ENCODE results near the gene B4GALNT2.
"Not testable (repeated sequence)": the region's sequence is repeated elsewhere in the genome, so short reads cannot be mapped to it uniquely, and the experiment has no call there.

The B4GALNT2 gene

DNA sequence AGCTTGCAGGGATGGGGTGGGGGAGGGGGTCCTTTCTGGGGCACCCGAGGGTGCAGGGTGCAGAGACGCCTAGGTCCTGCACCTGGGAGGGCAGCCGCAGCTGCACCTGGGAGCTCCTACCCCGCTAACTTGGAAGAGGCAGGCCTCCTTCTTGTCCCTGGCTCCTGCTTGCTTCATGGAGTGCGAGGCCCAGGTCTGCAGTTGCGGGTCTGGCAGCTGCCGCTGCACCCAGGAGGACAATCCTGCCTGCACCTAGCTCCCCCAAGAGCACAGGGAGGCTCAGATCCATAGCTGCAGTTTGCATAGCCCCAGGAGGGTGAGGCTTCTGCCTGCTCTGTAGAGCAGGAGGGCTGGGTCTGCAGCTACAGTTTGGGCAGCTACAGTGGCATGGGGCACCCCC, 51.2 kb downstream of the B4GALNT2 start:
- DNase-seq = no peak

DNA sequence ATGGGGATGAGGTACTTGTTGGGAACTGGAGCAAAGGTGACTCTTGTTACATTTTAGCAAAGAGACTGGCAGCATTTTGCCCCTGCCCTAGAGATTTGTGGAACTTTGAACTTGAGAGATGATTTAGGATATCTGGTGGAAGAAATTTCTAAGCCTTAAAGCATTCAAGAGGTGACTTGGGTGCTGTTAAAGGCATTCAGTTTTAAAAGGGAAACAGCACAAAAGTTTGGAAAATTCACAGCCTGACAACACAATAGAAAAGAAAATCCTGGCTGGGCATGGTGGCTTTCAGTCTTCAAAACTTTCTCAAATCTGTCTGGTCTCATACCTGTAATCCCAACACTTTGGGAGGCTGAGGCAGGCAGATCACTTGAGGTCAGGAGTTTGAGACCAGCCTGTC, 52.0 kb downstream of the B4GALNT2 start:
- DNase-seq = not testable (repeated sequence)

DNA sequence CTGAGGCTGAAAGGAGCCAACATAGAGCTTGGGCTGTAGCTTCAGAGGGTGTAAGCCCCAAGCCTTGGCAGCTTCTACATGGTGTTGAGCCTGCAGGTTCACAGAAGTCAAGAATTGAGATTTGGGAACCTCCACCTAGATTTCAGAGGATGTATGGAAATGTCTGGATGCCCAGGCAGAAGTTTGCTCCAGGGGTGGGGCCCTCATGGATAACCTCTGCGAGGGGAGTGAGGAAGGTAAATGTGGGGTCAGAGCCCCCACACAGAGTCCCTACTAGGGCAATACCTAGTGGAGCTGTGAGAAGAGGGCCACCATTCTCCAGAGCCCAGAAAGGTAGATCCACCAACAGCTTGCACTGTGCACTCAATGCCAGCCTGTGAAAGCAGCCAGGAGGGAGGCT, 52.8 kb downstream of the B4GALNT2 start:
- not testable (repeated sequence) for DNase-seq

DNA sequence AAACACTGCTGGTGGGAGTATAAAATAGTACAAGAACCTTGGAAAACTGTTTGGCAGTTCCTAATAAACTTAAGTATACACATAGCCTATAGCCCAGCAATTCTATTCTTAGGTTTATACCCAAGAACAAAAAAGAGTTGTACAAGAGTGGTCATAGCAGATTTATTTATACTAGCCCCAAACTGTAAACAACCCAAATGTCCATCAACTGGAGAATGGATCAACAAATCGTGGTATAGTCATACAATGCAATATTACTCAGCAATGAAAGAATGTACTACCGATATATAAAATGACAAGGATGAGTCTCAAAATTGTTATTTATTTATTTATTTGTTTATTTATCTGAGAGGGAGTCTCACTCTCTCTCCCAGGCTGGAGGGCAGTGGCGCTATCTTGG, 54.7 kb downstream of the B4GALNT2 start:
- no peak for DNase-seq

DNA sequence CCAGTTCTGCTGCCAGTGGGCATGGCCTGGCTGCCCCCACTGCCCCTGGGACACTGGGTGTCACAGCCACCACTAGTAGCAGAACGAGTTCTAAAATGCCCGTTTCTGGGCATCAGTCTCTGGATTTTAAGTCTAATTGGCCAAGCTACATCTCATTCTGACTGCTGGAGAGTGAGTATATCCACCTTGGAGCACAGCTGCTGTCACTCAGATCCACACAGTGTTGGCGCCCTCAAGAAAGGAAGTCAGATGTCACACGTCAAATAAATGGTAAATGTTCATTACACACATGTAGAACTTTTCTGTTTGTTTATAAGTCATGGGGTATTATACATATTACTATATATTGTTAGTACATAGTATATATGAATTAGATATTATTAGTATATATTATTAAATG, 58.4 kb downstream of the B4GALNT2 start:
- DNase-seq = peak; percentile 42

DNA sequence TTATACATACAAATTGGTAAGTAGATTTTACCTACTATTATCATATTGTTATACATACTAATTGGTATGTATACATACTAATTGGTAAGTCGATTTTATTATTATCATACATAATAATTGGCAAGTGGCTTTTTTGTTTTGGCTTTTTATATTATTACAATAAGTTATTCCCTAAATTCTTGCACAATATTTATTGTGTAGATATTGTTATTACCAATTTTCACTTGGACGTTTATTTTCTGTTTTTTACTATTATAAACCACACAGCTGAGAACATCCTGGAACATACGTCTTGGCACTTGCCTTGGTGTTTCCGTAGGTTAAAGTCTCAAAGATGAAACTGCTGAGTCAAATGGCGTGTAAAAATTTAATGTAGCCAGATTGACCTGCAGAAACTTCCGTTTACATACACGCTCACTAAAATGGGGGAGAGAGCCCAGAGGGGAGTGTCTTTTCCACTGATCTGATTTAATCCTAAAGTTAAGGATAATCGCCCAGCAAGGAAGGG, 58.9 kb downstream of the B4GALNT2 start:
- no peak for DNase-seq

DNA sequence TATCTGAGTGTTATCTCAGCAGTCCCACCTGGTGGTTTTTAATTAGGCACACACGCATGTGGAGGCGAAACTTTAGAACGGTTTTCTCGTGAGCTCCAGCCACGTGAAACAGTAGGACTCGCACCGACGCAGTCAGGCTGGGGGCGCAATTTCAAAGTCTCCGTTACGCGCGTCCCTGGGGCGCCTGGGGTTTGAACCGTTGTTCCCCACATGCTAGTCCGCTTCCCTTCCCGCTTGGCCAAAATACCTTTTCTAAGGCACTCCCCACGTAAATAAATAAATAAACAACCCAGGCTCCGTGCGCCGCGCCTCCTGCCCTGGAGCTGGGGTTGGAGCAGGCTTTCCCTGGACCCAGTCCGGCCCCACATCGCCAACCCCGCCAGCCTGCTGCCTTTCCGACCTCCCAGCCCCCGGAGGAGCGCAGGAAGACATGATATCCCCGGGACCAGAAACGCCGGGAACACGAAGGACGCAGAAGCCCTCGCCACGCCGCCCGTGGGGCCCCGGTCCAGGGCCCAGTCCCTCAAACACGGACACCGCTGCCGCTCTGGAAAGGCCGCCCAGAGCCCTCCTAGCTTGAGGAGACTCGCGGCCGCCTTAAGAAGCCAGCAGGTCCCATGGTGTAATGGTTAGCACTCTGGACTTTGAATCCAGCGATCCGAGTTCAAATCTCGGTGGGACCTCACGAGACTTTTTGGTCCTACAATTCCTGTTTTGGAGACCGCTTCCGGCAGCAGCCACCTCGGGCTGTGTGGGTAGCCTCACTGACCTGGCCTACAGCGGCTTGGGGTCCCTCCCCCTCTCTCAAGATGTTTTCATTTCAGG, 59.6 kb downstream of the B4GALNT2 start:
- DNase-seq = peak; percentile 95

DNA sequence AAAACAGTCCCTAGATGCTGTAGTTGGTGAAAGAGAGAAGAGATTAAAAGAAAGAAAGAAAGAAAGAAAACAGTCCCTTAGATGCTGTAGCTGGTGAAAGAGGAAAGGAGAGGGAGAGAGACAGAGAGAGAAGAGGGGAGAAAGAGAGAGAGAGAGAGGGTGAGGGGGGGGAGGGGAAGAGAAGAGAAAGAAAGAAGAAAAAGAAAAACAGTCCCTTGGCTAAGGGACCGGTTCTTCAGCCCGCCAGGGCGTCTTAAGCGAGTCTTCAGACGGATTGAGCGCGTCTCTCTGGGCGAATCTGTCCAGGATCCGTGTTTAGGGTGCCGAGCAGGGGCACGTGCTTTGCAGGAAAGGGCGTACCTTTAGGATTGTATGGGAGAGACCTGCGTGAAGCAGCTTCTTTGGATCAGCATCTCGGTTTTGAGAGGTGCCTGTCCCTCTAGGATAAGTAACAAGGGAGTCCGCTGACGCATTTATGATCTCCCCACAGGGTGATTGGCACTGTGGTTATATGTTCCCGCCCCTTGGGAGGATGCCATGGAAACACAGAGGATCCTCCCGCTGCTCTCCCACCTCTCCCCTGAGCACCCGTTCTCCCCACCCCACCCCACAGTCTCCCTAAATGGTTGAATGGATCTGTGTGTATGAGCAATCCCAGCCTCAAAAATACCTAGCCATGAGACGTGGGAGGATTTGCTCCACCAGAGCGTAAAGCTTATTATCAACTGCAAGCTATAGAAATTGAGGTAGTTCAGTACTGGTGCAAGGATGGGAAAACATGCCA, 61.1 kb downstream of the B4GALNT2 start:
- DNase-seq = peak; percentile 86

DNA sequence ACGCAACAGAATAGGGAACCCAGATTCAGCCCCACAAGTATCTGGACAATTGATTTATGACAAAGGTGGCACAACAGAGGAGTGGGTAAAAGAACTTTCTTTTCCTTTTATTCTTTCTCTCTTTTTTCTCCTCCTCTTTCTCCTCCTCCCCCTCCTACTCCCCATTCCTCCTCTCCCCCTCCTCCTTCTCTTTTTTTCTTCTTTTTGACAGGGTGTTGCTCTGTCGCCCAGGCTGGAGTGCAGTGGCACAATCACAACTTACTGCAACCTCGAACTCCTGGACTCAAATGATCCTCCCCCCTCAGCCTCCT, 61.7 kb downstream of the B4GALNT2 start:
- no peak for DNase-seq

DNA sequence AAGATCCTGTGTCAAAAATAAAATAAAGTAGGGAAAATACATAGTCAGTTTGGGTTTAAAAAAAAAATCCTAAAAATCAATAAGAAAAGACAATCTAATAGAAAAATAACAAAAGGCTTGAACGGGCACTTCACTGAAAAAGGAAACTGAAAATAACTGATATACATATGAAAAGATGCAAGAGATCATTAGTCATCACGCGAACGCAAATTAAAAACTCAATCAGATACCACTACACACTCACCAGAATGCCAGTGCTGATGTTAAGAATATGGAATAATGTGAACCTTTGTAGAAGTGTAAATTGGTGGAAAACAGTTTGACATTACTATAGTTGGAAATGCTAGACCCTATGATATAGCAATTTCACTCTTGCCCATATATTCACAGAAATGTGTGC, 63.2 kb downstream of the B4GALNT2 start:
- DNase-seq = no peak

DNA sequence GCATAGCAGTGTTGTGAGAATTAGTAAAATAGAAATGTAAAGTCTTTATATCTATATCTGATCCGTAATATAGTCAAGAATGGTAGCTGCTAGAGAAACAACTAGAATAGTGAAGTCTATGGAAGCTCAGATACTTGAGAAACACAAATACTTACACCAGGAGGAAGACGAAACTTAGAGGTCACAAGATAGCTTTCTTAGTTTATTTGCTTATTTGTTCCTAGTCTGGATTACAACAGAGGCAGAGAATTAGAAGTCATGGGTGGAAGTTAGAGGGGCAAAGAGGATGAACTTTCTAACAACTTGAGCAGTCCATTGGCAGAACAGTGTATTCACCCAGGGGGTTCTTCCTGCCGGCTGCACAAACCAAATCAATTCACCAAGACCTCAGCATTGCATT, 64.0 kb downstream of the B4GALNT2 start:
- no peak for DNase-seq

DNA sequence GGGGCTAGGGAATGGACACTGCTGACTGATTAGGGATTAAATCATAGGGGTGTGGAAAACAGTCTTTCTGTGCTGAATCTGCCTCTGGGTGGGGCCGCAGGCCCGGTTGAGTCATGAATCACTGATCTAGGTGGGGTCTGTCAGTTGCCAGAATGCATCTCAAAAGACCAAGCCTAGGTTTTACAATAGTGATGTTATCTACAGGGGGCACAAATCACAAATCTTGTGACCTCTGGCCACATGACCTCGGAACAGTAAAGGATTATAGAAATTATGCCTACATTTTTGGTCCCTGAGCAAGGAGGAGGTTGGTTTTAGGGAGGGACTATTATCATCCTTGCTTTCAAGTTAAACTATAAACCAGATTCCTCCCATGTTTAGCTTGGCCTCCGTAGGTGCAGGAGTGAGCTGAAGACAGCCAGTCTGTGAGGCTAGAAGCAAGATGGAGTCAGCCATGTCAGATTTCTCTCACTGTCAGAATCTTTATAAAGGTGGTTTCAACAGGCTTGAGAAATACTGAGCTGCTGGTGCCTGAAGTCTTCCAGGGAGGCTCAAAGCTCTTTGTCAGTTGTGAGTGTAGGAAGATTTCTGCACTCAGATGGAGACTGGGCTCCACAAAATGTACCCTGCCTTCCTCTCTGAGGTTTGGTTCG, 64.9 kb downstream of the B4GALNT2 start:
- DNase-seq = no peak

DNA sequence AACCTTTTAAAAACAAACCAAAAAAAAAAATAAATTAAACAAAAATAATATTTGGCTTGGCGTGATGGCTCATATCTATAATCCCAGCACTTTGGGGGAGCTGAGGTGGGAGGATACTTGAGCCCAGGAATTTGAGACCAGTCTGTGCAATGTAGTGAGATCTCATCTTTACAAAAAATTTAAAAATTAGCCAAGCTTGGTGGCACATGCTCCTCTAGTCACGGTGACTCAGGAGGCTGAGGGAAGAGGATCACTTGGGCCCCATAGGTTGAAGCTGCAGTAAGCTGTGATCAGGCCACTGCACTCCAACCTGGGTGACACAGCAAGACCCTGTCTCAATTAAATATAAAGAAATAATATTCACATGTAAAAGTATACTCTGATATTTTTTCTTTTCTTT, 65.6 kb downstream of the B4GALNT2 start:
- DNase-seq = no peak

DNA sequence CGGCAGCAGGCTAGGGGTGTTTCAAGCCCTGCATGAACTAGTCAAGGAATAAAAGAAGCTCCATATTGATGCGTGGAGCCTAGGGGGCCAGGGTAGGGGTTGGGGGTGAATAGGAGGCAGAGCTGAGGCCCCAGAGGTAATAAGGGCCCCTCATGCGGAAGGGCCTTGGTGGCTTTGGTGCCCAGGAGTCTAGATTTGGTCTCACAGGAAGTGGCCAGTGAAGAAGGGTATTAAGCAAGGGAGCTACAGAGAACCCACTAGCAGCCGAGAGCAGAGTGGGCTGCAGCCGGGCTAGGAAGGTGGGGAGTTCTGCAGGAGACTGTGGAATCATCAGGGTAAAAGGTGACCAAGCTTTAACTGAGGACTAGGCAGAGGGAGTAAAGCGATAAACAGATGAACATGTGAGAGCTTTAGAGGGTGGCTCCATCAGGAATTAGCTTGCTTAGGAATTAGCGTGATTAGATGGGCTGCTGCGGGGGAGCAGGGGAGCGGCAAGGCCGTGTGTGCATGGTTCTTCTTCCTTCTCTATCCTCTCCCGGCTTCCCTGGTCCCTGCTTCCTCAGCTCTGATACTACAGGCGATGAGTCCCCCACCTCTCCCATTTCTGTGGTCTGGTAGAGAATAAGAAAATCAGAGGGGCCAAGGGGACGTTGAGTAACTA, 68.0 kb downstream of the B4GALNT2 start:
- DNase-seq = no peak

DNA sequence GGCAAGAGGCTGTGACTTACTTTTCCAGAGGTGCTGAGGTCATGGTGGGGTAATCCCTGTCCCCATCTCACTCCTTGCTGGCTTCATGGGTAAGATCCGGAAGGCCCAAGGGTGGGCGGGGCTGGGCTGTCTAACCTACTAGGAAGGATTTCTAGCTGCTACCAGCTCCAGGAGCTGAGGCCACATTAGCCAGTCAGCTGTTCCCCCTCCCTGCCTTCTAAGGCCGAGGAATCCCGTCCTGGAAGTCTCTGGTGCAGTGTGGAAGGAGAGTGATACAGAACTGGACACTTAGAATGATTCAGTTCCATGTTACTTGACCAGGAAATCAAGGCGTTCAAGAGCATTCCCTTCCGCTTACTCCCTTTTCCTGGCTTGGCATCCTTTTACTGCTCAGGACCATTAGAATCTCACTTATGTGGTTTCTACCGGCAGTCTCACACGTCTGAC, 68.9 kb downstream of the B4GALNT2 start:
- no peak for DNase-seq

DNA sequence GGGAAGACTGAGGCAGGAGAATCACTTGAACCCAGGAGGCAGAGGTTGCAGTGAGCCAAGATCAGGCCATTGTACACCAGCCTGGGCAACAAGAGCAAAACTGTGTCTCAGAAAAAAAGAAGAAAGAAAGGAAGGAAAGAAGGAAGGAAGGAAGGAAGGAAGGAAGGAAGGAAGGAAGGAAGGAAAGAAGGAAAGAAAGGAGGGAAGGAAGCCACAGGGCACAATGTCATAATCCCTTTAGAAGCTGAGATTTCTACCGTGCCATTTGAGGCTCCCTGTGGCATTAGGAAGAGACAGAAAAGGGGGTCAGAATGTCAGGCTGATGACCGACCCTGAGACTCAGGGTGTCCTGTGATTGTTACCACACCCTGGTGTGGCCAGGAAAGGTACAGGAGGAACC, 71.2 kb downstream of the B4GALNT2 start:
- no peak for DNase-seq

DNA sequence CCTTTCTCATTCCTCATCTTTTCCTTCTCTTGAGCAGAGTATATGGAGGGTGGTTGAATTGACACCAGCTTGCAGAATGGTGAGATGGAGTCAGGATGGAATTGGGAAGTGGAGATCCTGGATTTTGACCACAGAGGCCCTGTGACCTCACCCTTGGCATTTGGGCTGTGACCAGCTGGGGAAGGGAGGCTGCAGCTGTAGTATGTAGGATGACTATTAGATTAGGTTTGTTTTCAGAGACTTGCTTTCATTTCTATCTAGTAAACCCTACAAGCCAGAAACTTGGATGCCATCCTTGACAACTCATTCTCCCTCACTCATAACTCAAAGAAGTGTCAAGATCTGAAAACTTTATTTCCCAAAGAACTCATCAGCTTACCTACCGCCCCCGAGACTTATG, 71.9 kb downstream of the B4GALNT2 start:
- DNase-seq = no peak

DNA sequence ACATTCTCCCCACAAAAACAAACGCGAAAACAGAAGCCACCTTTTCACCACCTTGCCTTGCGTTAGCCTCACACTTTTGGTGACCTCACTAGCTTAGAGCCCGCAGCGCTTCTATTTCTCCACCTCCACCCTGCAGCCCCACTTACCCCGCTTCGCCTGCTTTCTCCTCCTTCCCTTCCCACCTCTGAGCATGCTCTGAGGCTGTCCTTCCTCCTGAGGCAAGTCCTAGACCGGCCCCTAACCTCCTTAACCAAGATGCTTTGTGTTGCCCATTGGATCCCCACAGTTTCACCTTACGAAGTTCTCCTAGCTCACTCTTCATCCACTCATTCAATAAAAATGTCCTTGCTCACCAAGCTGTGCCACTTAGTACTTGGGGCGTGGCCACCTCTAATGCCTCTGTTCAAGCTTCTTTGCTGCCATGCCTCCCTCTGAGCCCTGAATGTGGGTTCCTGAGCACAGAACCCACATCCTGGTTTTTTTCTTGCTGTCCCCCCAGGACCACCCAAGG, 76.5 kb downstream of the B4GALNT2 start:
- no peak for DNase-seq

DNA sequence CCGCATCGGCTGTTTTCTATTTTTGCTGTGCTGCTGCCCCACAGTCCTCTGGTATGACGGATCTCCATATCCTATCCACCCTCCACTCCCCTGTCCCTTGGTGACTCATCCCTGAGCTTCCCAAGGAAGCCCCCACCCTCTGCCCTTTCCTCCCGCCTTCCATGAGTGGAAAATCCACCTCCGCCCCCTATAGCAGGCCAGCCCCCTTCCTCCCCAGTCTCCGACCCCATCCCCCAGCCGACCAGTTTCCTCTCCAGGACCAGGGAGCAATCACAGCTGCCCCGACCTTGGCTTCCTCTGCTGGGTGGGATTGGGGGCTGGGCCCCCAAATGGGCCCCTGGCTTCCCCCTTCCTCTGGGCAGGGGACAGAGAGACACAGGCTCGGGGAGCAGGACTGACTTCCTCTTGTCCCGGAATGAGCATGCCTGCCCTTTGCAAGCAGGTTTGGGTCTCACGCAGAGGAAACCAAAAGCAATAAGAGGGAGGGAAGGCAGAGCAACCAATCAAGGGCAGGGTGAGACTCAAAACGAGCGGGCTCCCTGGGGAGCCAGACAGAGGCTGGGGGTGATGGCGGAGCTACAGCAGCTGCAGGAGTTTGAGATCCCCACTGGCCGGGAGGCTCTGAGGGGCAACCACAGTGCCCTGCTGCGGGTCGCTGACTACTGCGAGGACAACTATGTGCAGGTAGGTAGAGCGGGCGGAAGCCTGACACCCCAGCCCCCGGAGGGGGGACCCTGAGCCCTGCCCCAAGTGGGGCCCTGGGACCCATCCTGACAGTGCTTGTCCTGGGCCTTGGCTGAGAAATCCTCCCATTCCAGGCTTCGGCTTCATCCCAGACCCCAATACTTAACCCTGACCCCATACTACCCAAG, 77.8 kb downstream of the B4GALNT2 start, which contains the start of the genes ABI3 and GNGT2:
ABI3 (plus strand) TSS at position 550 of the 872 bp plus-strand sequence; CDS start at position 568, 18 bp downstream.
GNGT2 (minus strand) TSS at position 417 of the 872 bp plus-strand sequence. CDS start 3,152 bp downstream, outside the sequence.
- peak; percentile 54 for DNase-seq

DNA sequence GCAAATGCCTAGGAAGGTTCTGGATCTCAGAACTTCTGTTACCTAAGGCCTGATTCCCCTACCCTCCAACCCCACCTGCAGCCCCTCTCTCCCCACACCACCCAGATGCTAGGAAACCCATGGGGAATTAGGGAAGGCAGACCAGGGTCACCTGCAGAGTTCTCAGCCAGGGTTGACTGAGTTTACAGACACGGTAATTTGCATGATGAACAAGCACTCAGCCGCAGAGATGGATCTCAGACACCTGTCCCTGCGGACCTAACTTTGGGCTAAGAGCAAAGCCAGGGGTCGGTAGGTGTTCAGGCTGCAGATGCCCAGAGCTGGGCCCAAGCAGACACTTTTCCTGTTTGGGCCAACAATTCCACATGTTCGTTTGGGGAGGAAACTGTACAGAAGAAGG, 80.8 kb downstream of the B4GALNT2 start:
- DNase-seq = no peak

DNA sequence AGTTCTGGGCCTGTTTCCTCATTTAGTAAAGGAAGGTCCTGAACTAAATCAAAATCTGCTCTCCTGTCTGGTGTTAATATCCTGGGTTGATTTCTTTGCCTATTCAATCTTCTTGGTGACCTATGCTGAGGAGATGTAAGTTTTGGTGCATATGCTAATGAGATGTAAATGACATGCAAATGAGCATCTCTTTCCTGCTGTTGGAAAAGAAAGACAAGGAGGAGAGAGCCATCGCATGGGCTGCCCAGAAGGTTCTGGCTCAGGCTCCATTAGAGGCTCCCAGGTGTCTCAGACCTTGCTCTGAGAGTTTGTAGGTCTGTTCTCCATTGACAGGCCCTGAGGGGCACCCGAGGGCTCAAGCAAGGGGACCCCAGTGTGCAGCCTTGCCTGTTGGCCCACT, 81.3 kb downstream of the B4GALNT2 start:
- DNase-seq = no peak

Data from hematopoietic multipotent progenitor cell treated with erythropoietin and hydrocortisone succinate and interleukin-3 and kit ligand, for 4 days (in vitro differentiated cells).